ENCODE results near the gene SMIM17.
A peak's percentile ranks its signal among the peaks of the same experiment; 100 is the strongest.
"Not testable (repeated sequence)": the region's sequence is repeated elsewhere in the genome, so short reads cannot be mapped to it uniquely, and the experiment has no call there.

SMIM17 gene

DNA sequence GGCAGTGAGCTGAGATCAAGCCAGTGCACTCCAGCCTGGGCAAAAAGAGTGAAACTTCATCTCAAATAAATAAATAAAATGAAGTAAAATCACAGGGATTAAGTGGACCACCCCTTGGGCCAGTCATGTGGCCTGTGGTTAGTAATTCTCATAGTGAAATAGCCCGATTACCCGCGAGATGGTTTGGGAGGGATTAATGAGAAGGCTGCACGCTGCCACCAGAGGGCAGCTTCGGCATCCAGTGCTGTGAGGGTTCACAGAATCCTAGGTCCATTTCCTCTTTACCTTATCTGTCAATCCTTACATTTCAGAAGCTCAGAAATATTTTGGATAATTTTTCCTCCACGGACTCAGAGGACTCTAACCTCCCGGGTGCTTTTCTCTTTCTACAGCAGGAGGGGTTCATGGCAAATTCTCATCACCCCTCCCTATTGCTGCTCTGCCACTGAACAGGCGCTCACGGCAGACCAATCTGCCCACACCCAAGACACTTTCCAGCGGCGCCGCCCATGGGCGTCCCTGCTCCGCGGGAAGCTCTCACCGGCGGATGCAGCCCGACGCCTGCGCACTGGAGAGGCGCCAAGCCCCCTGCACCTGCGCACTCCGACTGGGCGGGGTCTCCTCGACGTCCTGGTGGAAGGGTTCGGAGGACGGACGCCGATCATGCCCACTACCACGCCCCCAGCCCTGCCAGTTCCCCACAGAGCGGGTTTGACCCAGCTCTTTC lies 17.6 kb downstream of the SMIM17 start:
- DNase-seq (ENCODE audit: low read depth) = no peak

DNA sequence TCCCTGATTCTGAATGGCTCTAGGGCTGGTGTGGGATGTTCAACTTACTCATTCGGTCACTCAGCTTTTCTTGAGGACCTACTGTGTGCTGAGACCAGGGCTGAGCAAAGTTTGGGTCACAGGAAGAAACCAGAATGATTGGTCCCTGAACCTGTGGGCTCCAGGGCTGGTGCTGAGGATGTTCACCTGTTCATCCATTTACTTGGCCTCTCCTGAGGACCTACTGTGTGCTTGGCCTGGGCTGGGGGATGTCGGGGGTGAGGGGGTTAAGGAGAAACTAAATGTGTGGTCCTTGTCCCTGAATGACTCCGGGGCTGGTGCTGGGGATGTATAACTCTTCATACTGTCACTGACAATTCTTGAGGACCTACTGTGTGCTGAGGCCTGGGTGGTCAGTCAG lies 18.3 kb downstream of the SMIM17 start:
- no peak for DNase-seq (ENCODE audit: low read depth)

DNA sequence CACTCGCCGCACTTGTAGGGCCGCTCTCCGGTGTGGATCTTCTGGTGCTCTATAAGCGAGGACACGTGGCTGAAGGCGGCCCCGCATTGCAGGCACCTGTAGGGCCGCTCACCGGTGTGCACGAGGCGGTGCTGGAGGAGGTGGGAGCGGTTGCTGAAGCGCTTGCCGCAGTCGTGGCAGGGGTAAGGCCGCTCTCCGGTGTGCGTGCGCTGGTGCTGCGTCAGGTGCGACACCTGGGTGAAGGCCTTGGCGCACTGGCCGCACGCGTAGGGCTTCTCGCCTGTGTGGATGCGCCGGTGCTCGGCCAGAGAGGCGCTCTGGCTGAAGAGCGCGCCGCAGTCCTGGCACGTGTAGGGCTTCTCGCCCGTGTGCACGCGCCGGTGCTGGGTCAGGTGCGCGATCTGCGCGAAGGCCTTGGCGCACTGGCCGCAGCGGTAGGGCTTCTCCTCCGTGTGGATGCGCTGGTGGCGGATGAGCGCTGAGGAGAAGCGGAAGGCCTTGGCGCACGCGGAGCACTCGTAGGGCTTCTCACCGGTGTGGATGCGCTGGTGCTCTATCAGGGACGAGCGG lies 21.1 kb downstream of the SMIM17 start:
- no peak for DNase-seq (ENCODE audit: low read depth)

- no peak for DNase-seq (ENCODE audit: low read depth)
These were observed 21.6 kb downstream of the SMIM17 start for GRCh38 chr19:56664511-56664910.

DNA sequence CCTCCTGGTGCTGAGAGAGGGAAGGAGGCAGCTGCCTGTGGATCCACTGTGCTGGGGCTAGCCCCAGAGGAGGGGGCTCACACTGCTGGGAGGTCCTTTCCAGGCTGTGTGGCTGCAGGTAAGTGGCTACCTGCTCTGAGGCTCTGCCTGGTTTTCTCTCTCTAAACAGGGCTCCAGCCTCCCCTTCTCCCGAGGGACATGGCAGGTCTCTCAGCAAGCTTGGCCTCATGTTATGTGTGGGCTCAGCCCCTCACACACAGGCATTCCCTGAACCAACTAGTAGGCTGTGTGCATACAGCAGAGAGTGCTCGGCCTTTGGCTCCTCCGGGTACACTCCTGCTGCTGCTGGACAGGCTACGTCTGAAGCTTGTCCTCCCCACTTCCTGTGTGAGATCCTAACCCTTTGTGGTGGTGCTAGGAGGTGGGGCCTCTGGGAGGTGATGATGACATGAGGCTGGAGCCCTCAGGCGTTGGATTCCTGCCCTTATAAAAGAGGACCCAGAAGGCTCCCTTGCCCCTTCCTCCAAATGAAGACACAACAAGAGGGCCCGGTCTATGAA lies 24.4 kb downstream of the SMIM17 start:
- no peak for DNase-seq (ENCODE audit: low read depth)

GRCh38 chr19:56668676-56669075 lies 25.7 kb downstream of the SMIM17 start:
- no peak for DNase-seq (ENCODE audit: low read depth)

GRCh38 chr19:56670401-56670960 lies 27.5 kb downstream of the SMIM17 start:
- no peak for DNase-seq (ENCODE audit: low read depth)

DNA sequence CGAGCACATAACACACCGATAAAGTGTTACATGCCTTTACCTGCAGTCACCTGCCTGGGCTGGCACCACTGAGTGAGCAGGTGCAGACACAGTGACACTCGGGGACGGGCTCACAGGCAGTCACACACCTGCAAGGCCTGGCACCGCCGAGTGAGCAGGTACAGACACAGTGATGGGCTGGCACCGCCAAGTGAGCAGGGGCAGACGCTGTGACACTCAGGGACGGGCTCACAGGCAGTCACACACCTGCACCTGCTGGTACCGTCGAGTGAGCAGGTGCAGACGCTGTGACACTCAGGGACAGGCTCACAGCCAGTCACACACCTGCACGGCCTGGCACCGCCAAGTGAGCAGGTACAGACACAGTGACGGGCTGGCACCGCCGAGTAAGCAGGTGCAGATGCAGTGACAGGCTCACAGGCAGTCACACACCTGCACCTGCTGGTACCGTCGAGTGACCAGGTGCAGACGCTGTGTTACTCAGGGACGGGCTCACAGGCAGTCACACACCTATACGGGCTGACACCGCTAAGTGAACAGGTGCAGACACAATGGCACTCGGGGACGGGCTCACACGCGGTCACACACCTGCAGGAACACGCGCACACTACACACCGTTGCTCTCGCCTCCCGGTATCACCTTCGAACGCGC lies 28.1 kb downstream of the SMIM17 start:
- DNase-seq (ENCODE audit: low read depth) = no peak

GRCh38 chr19:56671613-56671994 lies 28.6 kb downstream of the SMIM17 start, which contains the start of gene ZNF835:
TSS of gene ZNF835 (minus strand) at chr19:56671757. CDS start at chr19:56665198, 6,559 bp downstream.
- peak; percentile 79 for DNase-seq (ENCODE audit: low read depth)

- not testable (repeated sequence) for DNase-seq (ENCODE audit: low read depth)
These were observed 29.7 kb downstream of the SMIM17 start for GRCh38 chr19:56672610-56673009.

- DNase-seq (ENCODE audit: low read depth) = no peak
These were observed 35.2 kb downstream of the SMIM17 start for GRCh38 chr19:56678205-56678604.

DNA sequence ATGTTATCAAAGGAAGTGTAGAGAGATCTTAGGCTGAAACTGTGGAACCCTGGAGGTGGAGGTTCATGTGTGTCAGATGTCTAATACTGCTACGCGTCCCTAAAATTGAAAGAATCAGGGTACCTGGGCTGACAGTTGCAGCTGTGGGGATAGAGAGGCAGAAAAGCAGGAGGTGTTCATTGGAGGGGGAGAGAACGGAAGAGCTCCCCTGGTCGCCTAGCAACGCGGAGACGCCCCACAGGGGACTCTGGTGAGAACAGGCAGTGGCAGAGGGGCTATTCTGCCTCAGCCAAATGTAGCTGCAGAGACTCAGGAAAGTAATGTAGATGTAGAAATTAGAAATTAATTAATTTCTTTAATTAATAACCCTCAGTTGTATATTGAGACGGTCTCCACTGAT lies 38.7 kb downstream of the SMIM17 start:
- DNase-seq (ENCODE audit: low read depth) = no peak

- DNase-seq (ENCODE audit: low read depth) = no peak
These were observed 40.2 kb downstream of the SMIM17 start for GRCh38 chr19:56683116-56683515.

- no peak for DNase-seq (ENCODE audit: low read depth)
These were observed 44.1 kb downstream of the SMIM17 start for GRCh38 chr19:56687031-56687430.

DNA sequence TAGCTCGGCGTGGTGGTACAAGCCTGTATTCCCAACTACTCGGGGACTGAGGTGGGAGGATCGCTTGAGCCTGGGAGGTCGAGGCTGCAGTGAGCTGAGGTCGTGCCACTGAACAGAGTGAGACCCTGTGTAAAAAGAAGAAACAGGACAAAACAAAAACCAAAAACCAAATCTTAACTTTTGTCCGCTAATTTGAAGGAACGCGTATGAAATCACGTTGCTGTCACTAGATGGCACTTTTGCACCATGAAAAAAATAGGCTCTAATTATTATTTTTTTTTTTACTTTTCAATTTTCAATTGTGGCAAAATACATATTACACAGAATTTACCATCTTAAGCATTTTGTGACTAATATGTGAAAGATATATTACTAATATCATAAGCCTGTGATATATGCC lies 46.2 kb downstream of the SMIM17 start:
- DNase-seq (ENCODE audit: low read depth) = no peak

GRCh38 chr19:56690670-56691069 lies 47.7 kb downstream of the SMIM17 start:
- no peak for DNase-seq (ENCODE audit: low read depth)

GRCh38 chr19:56692206-56692895 lies 49.4 kb downstream of the SMIM17 start:
- DNase-seq (ENCODE audit: low read depth) = no peak

GRCh38 chr19:56699552-56699951 lies 56.6 kb downstream of the SMIM17 start:
- no peak for DNase-seq (ENCODE audit: low read depth)

DNA sequence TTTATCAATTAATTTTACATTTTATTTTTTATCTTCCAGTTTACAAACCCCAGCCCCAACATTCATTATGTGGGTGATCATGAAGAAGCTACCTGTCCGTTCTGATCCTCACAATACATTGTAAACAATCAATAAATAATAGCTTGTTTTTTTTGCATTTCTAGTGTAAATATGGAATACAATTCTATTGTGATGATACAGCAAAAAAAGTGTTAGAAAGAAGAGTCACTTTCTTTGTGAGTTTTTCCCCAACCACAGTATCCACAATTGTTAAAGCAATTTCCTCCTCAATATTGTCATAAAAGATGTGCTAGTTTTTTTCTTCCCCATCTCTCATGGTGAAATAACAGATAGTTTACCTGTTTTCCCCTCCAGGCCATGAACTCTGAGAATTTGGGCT lies 58.9 kb downstream of the SMIM17 start:
- DNase-seq (ENCODE audit: low read depth) = no peak

DNA sequence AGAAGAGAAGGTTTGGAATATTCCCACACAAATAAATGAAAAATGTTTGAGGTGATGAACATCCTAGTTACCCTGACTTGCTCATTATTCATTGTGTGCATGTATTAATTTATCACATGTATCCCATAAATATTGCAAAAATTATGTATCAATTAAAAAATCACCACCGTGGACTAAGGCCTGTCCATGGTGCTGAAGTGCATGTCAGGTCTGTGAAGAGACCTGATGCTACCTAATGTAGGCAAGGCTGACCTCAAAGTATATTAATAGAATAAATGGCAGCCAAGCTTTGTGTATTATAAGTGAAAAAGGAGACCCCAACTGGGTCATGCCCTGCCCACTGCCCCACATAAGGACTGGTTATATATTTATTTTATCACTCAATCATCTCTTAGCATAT lies 63.0 kb downstream of the SMIM17 start:
- DNase-seq (ENCODE audit: low read depth) = no peak

Measured in activated T-cell treated with anti-CD3 and anti-CD28 coated beads for 48 hours (primary cell).